Measurements from ENCODE around the gene ARCN1. TPM values are rescaled to one million over a fixed set of nuclear protein-coding genes. Genes with fewer than 3 reads are reported as not detected.

Gene ARCN1
- total and polyA plus RNA-seq, 9 of the 15 experiments (the other 6 are each of a cell fraction or from before 2014, with no cell fraction given), result 30.0 to 224 (median 76.4) TPM

GRCh38 chr11:118608360-118609227 lies 36.4 kb downstream of the ARCN1 start (continued):
- TF ChIP-seq ZBTB11 (CRISPR knock-in tag; IDR thresholded peaks at IDR 0.05) (peak in 1 of 3 experiments; percentile 57; a peak in 1 of 6 replicates), ZNF165 (CRISPR knock-in tag; IDR thresholded peaks at IDR 0.05; ENCODE audit: borderline replicate concordance) (0 out of 2 replicates have a peak, but pooled peaks have one; percentile 25), THRB (CRISPR knock-in tag; conservative IDR thresholded peaks at IDR 0.05) (peak; percentile 63; the same call in 1 of the 2 replicates), RNF219 (CRISPR knock-in tag; IDR thresholded peaks at IDR 0.05) (no peak), NFE2L1 (tag; IDR thresholded peaks at IDR 0.05; ENCODE audit: borderline replicate concordance, low read depth) (no peak), PCBP2 (IDR thresholded peaks at IDR 0.05; ENCODE audit: low read depth, low read length, poor library complexity, severe bottlenecking) (no peak), ZBTB12 (CRISPR knock-in tag; IDR thresholded peaks at IDR 0.05) (peak; percentile 63; the same call in 1 of the 2 replicates), ZNF79 (CRISPR knock-in tag; IDR thresholded peaks at IDR 0.05; ENCODE audit: low read depth) (no peak), RBM25 (IDR thresholded peaks at IDR 0.05; ENCODE audit: low read depth, low read length, severe bottlenecking) (no peak), LARP7 (IDR thresholded peaks at IDR 0.05) (peak; percentile 82; the same call in 1 of the 2 replicates), ZBTB33 (CRISPR knock-in tag; IDR thresholded peaks at IDR 0.05) (peak; percentile 69; the same call in 1 of the 2 replicates)

Data from K562 (cell line).